Omental fat pad (tissue), 4 donors: ENCODE measurements around the gene CHRDL1. TPM values are rescaled to one million over a fixed set of nuclear protein-coding genes. Genes with fewer than 3 reads are reported as not detected.
A peak's percentile ranks its signal among the peaks of the same experiment; 100 is the strongest.

Source experiments
- ATAC-seq: fragments of 150-250 bp; one replicate; pipeline ENCODE4 v1.9.1; 2016; ENCODE audit warnings: mild to moderate bottlenecking, moderate library complexity; ENCODE audit not compliant: low FRiP score
- DNase-seq: peaks from one replicate; pipeline ENCODE4 v3.0.0-alpha.2; 2019; ENCODE audit warnings: low spot score
- CTCF ChIP-seq, 3 donors: fragments of 450-650 bp; IDR thresholded peaks; one replicate each; pipeline ENCODE4 v1.5.1; 2016 to 2017; ENCODE audit warnings: antibody characterized with exemption in 3 of 3, mild to moderate bottlenecking in 3 of 3, moderate library complexity in 2 of 3
- total RNA-seq, 4 donors: library from RNA; depleted of rRNA; stranded (reverse); fragments of >200 nt; gene quantifications; one replicate each; pipeline ENCODE4 v1.1.0, GENCODE V29; 2016

The CHRDL1 gene
- total RNA-seq, 4 donors from 2014 or later: 45.1 to 264 (median 207) TPM

GRCh38 chrX:110733166-110733565 is 62.5 kb downstream of the CHRDL1 start:
- TF ChIP-seq CTCF (IDR thresholded peaks at IDR 0.05): no peak
- ATAC-seq: peak; percentile 27
- no peak for DNase-seq

GRCh38 chrX:110732266-110732665 is 63.4 kb downstream of the CHRDL1 start:
- no peak for DNase-seq
- no peak for ATAC-seq
- no peak for TF ChIP-seq CTCF (IDR thresholded peaks at IDR 0.05)

GRCh38 chrX:110723844-110724243 is 71.8 kb downstream of the CHRDL1 start:
- no peak for TF ChIP-seq CTCF (IDR thresholded peaks at IDR 0.05)
- DNase-seq (no peak), ATAC-seq (no peak)

- ATAC-seq (no peak), DNase-seq (no peak)
- TF ChIP-seq CTCF (IDR thresholded peaks at IDR 0.05): no peak
Observed at GRCh38 chrX:110722135-110722534, 73.5 kb downstream of the CHRDL1 start.

- no peak for TF ChIP-seq CTCF (IDR thresholded peaks at IDR 0.05)
- no peak for ATAC-seq
- DNase-seq: no peak
Observed at GRCh38 chrX:110713666-110714065, 82.0 kb downstream of the CHRDL1 start.

GRCh38 chrX:110706446-110706845 is 89.2 kb downstream of the CHRDL1 start:
- ATAC-seq: no peak
- no peak for TF ChIP-seq CTCF (IDR thresholded peaks at IDR 0.05)
- DNase-seq: no peak

- ATAC-seq (no peak), DNase-seq (no peak)
- no peak for TF ChIP-seq CTCF (IDR thresholded peaks at IDR 0.05)
Observed at GRCh38 chrX:110703641-110704040, 92.0 kb downstream of the CHRDL1 start.
